K562 (cell line): ENCODE results near the gene OSBP2. TPM values are rescaled to one million over a fixed set of nuclear protein-coding genes. Genes with fewer than 3 reads are reported as not detected.

Experiments used
- ATAC-seq: fragments of 200-7000 bp; cut with Tn5 transposase; 3 replicates; pipeline ENCODE4 v1.9.1; 2020; ENCODE audit warnings: moderate library complexity
- BruUV-seq: library from RNA; stranded (reverse); fragments of 400-500 nt; replicated peaks from 2 replicates; lab custom pipeline; 2021; lab: Mats Ljungman, UMichigan
- CTCF ChIA-PET: fragments of 300-600 bp; formaldehyde crosslinking; extraction: SDS; loops from one replicate; lab custom pipeline; 2021; ENCODE audit warnings: low intra/inter-chr PET ratio; lab: Yijun Ruan, JAX
- POLR2A ChIA-PET: fragments of 300-600, 350-650 bp; sonication (Branson Sonifier 250); formaldehyde crosslinking; extraction: SDS; loops from one replicate; lab custom pipeline; 2021; ENCODE audit warnings: antibody characterized with exemption, inconsistent platforms; lab: Yijun Ruan, JAX
- DNase-seq, 4 experiments: peaks; one replicate each; pipeline versions ENCODE4 v3.0.0 to v3.0.0-alpha.2; 2011 to 2018; ENCODE audit warnings: low spot score in 3 of 4, mixed read lengths in 3 of 4; ENCODE audit errors: extremely low read depth in 1 of 4
- FAIRE-seq: peaks from 2 replicates; lab custom pipeline; 2011; peaks lifted over from hg19 to GRCh38; lab: Jason Lieb, UNC
- H2AFZ ChIP-seq: 2 replicates; pipeline ENCODE4 v1.6.0; 2011; ENCODE audit warnings: low read depth, low read length, control low read depth, inconsistent platforms
- H3K27ac ChIP-seq: fragments of 200-600 bp; 3 replicates; pipeline ENCODE4 v1.8.0; 2011; ENCODE audit warnings: low read depth, mild to moderate bottlenecking, control low read depth, inconsistent platforms, low read length, moderate library complexity, mixed read lengths; ENCODE audit errors: extremely low read depth
- H3K27me3 ChIP-seq, 2 experiments: fragments of 300-600 bp in 1 of 2; 2 replicates in 1 of 2; 3 replicates in 1 of 2; pipeline versions ENCODE4 v1.6.0 to v1.8.0; 2011; ENCODE audit warnings: inconsistent platforms in 2 of 2, low read length in 2 of 2, mild to moderate bottlenecking in 1 of 2, mixed read lengths in 1 of 2, moderate library complexity in 1 of 2; ENCODE audit not compliant: control insufficient read depth in 2 of 2, insufficient read depth in 2 of 2
- H3K36me3 ChIP-seq: fragments of 300-600 bp; 3 replicates; pipeline ENCODE4 v1.8.0; 2011; ENCODE audit warnings: mild to moderate bottlenecking, low read length, inconsistent platforms; ENCODE audit not compliant: control insufficient read depth, insufficient read depth
- H3K4me1 ChIP-seq, 2 experiments: fragments of 200-600 bp in 1 of 2; replicated peaks in 1 of 2; 2 replicates in 1 of 2; 3 replicates in 1 of 2; pipeline versions ENCODE4 v1.5.1 to v1.8.0; 2011; ENCODE audit warnings: inconsistent platforms in 2 of 2, low read length in 2 of 2, mild to moderate bottlenecking in 1 of 2, mixed read lengths in 1 of 2, moderate library complexity in 1 of 2; ENCODE audit not compliant: control insufficient read depth in 2 of 2, insufficient read depth in 2 of 2
- H3K4me2 ChIP-seq: 2 replicates; pipeline ENCODE4 v1.6.1; 2011; ENCODE audit warnings: low read length, control low read depth, inconsistent platforms, mixed read lengths; ENCODE audit not compliant: insufficient read depth
- H3K4me3 ChIP-seq: fragments of 200-600 bp; sonication (generic), shearing (Covaris generic); 2 replicates; pipeline ENCODE4 v1.5.1; 2016; ENCODE audit warnings: control low read depth, inconsistent platforms
- H3K79me2 ChIP-seq: fragments of 200-600 bp; 3 replicates; pipeline ENCODE4 v1.8.0; 2011; ENCODE audit warnings: low read length, inconsistent platforms; ENCODE audit not compliant: control insufficient read depth, insufficient read depth
- H3K9ac ChIP-seq, 2 experiments: 2 replicates each; pipeline versions ENCODE4 v1.6.0 to v1.6.1; 2011; ENCODE audit warnings: low read depth in 2 of 2, low read length in 2 of 2, control low read depth in 1 of 2, inconsistent platforms in 1 of 2, mild to moderate bottlenecking in 1 of 2, mixed read lengths in 1 of 2; ENCODE audit not compliant: insufficient read depth in 1 of 2
- H3K9me1 ChIP-seq: one replicate; pipeline ENCODE4 v1.6.0; 2011; ENCODE audit warnings: inconsistent platforms, mild to moderate bottlenecking, low read length, moderate library complexity; ENCODE audit not compliant: control insufficient read depth, insufficient read depth
- H3K9me3 ChIP-seq: replicated peaks from 2 replicates; pipeline ENCODE4 v1.5.1; 2011; ENCODE audit warnings: low read depth, low read length, inconsistent platforms; ENCODE audit not compliant: control insufficient read depth, insufficient read depth
- H4K20me1 ChIP-seq: replicated peaks from 2 replicates; pipeline ENCODE4 v1.6.1; 2011; ENCODE audit warnings: low read length, inconsistent platforms, mixed read lengths; ENCODE audit not compliant: control insufficient read depth, insufficient read depth
- CBX2 ChIP-seq: fragments of 200-600 bp; sonication (generic); IDR thresholded peaks from one replicate; pipeline ENCODE4 v1.6.1; 2012; ENCODE audit warnings: mild to moderate bottlenecking, low read length, inconsistent platforms; ENCODE audit not compliant: insufficient read depth, poor library complexity, severe bottlenecking
- ZNF224 ChIP-seq: sonication (generic); formaldehyde crosslinking; IDR thresholded peaks from 2 replicates; pipeline ENCODE4 v1.8.0; 2022; ENCODE audit warnings: mild to moderate bottlenecking, missing genetic modification reagents
- ZNF311 ChIP-seq: fragments of 250-450 bp; sonication (Bioruptor Pico); IDR thresholded peaks from 2 replicates; pipeline ENCODE4 v1.4.0; 2020; ENCODE audit warnings: mild to moderate bottlenecking, moderate library complexity
- WGBS: fragments of 100-300 bp; shearing (Covaris generic); methylation state at CpG from one replicate; pipeline ENCODE4 v1.1.6; 2016; ENCODE audit warnings: low coverage, mixed read lengths; ENCODE audit not compliant: insufficient coverage; ENCODE audit errors: missing lambda C conversion rate; 5-methylcytosine and 5-hydroxymethylcytosine counted together
- in situ Hi-C: fragments of 300-500 bp; cut with MboI; formaldehyde crosslinking; loops from 4 replicates; pipeline ENCODE4 v1.15.0; 2018; ENCODE audit warnings: inconsistent platforms, mixed read lengths
- intact Hi-C: fragments of 100-400 bp; cut with micrococcal nuclease; formaldehyde crosslinking; loops from 2 replicates; pipeline ENCODE4 v1.14.2; 2022
- polyA plus RNA-seq, 8 experiments: library from polyadenylated mRNA; depleted of rRNA in 4 of 8; stranded (reverse) in 5 of 8; unstranded in 3 of 8; fragments of >200 nt; fragmentation: Nextera tagmentation in 2 of 8; fragmentation: Illumina TruSeq in 1 of 8; extraction: Ambion mirVana in 2 of 8; extraction: Trizol in 1 of 8; gene quantifications; 2 replicates each; pipeline versions ENCODE4 v1.2.1 to v1.2.3, GENCODE V29; 2011 to 2014; ENCODE audit warnings: inconsistent platforms in 1 of 8, missing spikeins in 1 of 8
- total RNA-seq, 7 experiments: library from RNA; depleted of rRNA in 6 of 7; stranded (reverse); fragments of >200 nt in 6 of 7; fragmentation: Illumina TruSeq in 2 of 7; extraction: Trizol in 2 of 7; gene quantifications; 2 replicates each; pipeline versions ENCODE4 v1.2.1 to v1.2.3, GENCODE V29; 2011 to 2021; ENCODE audit warnings: low replicate concordance in 1 of 7
- TF ChIP-seq, protein P1 (sequence below), 2 experiments: IDR thresholded peaks; 2 replicates each; pipeline ENCODE4 v1.6.1; 2012; ENCODE audit warnings: improper control_type of control experiment in 2 of 2, low read depth in 2 of 2, low read length in 2 of 2, borderline replicate concordance in 1 of 2

Gene OSBP2
- total and polyA plus RNA-seq, 9 of the 15 experiments (the other 6 are each of a cell fraction or from before 2014, with no cell fraction given), result 0.52 to 29.5 (median 21.6) TPM

DNA sequence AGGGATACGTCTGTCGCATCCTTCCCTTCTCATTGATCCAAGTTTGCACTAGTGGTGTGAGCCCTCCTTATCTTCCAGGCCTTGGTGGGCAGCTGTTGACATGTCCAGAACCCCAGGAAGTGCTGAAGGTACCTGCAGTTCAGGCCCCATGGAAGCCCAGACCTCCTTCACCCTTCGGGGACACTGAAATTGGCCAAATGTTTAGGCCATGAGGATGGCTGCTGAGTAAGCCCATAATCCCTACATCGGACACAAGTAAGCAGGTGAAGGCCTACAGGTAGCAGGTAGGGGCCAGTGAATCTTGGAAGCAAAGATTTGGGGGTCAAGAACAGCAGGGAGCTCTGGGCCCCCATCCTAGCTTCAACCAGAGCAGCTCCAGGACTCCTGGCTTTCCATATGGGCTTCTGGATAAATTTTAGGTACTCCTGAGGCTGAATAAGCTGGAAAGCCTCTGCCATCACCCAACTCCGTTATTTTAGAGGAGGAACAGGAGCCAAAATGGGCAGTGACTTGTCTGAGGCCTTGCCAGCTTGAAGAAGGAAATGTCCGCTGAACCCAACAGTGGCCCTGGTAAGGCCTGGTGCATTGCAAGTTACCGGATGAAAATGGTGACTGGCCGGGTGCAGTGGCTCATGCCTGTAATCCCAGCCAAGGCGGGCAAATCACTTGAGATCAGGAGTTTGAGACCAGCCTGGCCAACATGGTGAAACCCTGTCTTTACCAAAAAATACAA is 228.7 kb downstream of the OSBP2 start:
- Histone ChIP-seq H2AFZ (no peak overlapping the region), H3K9me1 (no peaks in the 10 kb centered on the region), H3K4me1 (no peaks in the 10 kb centered on the region), H3K4me3 (no peak overlapping the region), H3K9me3 (no peaks in the 10 kb centered on the region), H3K4me2 (no peak overlapping the region), H4K20me1 (no peaks in the 10 kb centered on the region), H3K9ac (no peak overlapping the region), H3K27ac (no peak overlapping the region), H3K36me3 (peaks cover 30% of the 10 kb centered on the region; the same call in 2 of the 3 replicates), H3K27me3 (no peaks in the 10 kb centered on the region), H3K79me2 (no peaks in the 10 kb centered on the region)
- POLR2A ChIA-PET, result interaction anchor here (1.4 kb wide), 1 partner anchor 13 kb away, joined by 3 read pairs; no protein-coding TSS in a partner anchor
- no peak for FAIRE-seq
- BruUV-seq, result no TSS peak
- CTCF ChIA-PET, result interaction anchor here (0.7 kb wide), 1 partner anchor 105 kb away, joined by 4 read pairs; no protein-coding TSS in a partner anchor
- no peak for DNase-seq
- intact Hi-C loops, result no loop called here
- TF ChIP-seq ZNF311 (CRISPR knock-in tag), result no peak
- TF ChIP-seq, protein P1, sequence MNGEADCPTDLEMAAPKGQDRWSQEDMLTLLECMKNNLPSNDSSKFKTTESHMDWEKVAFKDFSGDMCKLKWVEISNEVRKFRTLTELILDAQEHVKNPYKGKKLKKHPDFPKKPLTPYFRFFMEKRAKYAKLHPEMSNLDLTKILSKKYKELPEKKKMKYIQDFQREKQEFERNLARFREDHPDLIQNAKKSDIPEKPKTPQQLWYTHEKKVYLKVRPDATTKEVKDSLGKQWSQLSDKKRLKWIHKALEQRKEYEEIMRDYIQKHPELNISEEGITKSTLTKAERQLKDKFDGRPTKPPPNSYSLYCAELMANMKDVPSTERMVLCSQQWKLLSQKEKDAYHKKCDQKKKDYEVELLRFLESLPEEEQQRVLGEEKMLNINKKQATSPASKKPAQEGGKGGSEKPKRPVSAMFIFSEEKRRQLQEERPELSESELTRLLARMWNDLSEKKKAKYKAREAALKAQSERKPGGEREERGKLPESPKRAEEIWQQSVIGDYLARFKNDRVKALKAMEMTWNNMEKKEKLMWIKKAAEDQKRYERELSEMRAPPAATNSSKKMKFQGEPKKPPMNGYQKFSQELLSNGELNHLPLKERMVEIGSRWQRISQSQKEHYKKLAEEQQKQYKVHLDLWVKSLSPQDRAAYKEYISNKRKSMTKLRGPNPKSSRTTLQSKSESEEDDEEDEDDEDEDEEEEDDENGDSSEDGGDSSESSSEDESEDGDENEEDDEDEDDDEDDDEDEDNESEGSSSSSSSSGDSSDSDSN (IDR thresholded peaks at IDR 0.05; ENCODE audit: borderline replicate concordance in 1 of 2, low read depth in 2 of 2, low read length in 2 of 2), result no peak
- no peak for TF ChIP-seq ZNF224 (CRISPR knock-in tag)
- no peak for TF ChIP-seq CBX2
- in situ Hi-C loops, result loop anchor here (5.0 kb wide), 1 partner anchor 156 kb away; no protein-coding TSS in a partner anchor
- ATAC-seq, result no peak
- WGBS, result 82% methylated on average over 7 of the region's 9 CpGs
